ENCODE measurements around the gene E2F4.

DNA sequence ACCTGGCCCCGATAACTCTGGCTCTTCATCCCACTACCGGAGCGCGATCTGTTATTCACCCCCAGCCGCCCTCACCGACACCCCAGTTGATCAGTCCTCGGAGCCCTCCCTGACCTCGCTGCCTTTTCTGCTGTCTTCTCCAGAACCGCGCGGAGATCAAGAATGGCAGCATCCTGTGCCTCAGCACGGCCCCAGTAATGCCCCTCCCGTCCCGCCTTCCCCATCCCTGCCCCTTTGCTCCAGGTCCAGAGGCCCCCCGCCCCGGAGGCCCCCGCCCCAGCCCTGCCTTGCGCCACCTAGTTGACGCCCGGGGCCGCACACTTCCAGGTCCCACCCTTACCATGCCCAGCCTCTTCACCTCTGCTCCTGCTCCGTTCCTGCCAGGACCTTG lies 7.8 kb downstream of the E2F4 start:
- TF ChIP-seq POLR2AphosphoS5 (IDR thresholded peaks at IDR 0.05; ENCODE audit: low read depth, low read length), result no peak
- TF ChIP-seq POLR2A (IDR thresholded peaks at IDR 0.05; ENCODE audit: low read depth, low read length), result no peak
- TF ChIP-seq TAF1 (IDR thresholded peaks at IDR 0.05; ENCODE audit: low read depth, low read length), result no peak
- TF ChIP-seq PAX5 (IDR thresholded peaks at IDR 0.05; ENCODE audit: insufficient read depth, low read length, severe bottlenecking), result no peak
- no peak for TF ChIP-seq SPI1 (IDR thresholded peaks at IDR 0.05; ENCODE audit: low read depth, low read length)
